Bone marrow (tissue), 2 donors: ENCODE measurements around the gene PRR5L.

ENCODE experiments used
- DNase-seq, 2 donors: peaks; one replicate each; lab custom pipeline; 2025; lab: John Stamatoyannopoulos, UW

The PRR5L gene

DNA sequence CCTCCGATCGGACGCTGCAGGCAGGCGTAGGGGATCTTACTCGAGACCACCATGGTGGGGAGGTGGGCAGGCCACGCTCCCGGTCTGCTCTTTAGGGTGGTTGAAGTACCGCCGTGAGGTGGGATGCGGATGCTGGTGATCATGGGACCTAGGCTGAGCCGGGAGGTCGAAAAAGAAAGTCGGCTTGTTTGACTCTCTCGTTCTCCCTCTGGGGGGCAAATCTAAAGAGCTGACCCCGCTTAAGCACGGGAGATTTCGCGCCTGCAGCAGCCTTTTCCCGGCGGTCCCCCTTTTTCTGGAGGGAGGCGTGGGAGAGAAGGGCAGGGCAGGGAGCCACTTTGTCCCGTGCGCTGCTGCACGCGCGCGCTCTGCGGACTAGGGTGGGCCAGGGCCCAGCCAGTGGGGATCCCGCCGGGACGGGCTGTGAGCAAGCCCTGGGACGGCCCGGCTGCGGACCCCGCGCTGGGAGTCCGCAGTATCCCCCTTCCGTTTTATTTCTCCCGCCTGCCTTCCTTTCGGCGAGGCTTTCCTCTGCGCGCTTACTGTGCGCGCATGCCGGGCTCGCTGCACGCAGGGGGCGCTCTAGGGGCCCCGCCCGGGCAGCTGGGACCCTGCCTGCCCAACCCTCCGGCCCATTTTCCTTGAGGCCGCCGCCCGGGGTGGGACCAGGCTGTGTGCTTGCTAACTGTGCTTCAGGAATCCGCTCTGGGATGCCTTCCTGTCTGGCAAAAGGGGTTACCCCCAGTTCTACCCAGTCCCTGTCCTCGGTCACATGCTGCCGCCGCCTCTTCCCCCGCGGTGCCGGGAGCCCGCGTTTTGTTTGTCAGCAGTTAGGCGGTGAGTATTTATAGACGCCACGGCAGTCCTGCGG is 81.0 kb downstream of the PRR5L start:
- peak in 1 of 2 donors; percentile 45 for DNase-seq

DNA sequence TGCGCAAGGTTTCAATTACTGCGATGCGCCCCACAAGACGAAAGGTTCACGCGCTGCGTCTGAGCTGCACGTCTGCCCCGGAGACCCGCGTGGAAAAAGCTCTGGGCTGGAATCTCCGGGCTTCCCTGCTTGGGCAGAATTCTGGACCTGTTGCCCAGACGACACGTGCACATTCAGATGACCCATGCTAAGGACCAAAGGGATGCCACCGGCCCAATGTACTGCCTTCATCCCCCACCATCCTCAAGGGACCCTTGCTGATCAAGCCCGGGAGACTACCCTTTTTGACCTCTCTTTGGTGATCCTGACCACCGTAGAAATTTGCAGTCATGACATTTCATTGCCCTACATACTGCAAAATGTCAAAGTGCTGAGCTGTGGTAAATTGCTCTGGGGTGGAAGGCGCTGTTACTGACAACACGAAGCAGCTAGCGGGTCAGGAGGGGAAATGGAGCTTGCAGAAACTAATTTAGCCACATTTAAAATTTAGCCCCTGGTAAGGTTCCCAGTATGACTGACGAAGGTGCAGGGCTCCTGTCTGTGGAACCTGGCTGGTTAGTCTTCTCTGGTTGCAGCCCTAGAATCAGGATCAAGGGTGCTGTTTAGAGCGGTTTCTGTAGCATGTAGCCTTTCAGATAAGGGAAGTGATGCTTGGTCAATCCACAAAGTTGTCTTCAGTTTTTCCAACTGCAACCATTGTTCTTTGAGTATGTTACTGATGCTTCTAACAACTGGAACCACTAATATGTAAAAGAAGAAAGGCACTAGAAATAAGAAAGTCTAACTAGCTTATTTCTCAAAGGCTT is 81.9 kb downstream of the PRR5L start:
- DNase-seq, result no peak

DNA sequence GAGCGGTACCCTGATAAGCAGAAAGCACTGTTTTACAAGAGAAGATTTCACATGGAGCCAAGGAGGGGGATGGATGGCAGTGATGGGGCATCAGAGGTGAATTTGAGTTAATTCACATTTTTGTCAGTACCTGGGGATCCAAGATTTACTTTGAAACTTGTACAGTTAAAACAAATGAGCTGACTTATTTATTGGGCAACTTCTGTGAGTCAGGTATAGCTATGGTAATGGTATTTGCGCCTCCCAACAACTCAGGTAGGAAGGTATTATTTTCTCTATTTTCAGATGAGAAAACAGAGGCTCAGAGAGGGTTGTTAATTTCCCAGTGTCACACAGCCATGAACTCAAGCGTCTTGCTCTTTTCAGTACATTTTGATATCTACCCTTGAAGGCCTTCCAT is 83.6 kb downstream of the PRR5L start:
- DNase-seq, result no peak

DNA sequence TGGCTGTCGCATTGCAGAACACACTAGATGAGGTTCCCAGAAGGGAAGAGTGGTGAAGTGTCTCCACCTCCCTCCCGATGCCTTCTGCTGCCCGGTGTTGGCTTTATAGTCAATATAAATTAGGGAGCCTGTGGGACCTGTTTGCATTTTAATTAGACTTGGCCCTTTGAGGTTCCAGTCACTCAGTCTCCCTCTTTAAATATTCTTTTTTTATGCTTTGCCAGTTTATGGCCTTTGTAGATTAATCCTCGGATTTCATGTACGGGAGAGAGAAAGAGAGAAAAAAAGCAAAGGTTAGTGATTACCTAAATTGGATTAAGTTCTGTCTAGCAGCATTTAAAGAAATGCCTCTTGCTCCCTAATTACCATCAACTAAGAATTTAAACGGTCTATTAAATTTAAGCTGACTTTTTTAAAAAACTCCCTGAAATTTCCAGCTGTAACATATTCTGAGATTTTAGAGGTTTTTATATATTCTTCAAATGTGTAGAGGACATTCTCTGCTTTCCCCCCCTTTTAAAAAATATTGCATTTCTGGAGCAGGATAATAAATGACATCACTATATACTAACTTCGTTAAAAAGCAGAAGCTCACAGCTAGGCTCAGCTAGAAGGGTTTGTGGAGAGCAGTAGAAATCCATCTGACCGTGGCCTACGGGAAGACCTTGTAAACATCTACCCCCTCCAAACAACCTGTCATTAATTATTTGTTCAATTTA is 84.4 kb downstream of the PRR5L start:
- DNase-seq, result no peak

DNA sequence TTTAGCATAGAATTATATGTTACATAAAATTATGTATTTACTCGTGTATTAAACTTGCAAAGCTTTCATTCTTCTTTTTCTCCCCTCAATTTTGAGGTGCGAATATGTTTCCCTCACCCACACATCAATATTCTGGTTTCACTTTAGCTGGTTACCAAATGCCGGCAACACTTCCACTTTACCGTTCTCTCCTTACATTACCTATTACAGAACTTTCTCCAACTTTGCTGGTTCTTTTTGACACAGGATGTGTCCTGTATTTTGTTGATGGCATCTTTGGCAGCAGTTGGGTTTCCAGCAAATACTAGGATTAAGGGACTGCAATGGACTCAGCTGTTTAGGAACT is 84.9 kb downstream of the PRR5L start:
- DNase-seq, result peak in 1 of 2 donors; percentile 42

DNA sequence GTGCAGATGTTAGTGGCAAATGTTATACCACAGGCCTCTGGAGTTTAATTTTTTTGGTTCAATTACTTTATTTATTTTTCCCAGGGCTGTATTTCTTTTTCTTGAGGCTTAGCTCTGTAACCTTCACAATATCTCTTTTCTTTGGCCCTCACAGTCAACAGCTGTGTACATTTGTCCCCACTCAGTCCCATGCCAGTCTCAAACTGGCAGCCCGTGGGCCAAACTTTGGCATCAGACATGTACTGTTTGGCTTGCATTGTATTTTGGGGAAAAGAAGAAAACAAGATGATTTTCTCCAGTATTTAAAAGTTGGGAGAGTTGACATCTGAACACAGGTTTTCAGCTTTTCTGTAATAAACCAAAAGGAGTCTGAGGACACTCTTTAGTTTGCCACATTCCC is 87.1 kb downstream of the PRR5L start:
- DNase-seq, result no peak

DNA sequence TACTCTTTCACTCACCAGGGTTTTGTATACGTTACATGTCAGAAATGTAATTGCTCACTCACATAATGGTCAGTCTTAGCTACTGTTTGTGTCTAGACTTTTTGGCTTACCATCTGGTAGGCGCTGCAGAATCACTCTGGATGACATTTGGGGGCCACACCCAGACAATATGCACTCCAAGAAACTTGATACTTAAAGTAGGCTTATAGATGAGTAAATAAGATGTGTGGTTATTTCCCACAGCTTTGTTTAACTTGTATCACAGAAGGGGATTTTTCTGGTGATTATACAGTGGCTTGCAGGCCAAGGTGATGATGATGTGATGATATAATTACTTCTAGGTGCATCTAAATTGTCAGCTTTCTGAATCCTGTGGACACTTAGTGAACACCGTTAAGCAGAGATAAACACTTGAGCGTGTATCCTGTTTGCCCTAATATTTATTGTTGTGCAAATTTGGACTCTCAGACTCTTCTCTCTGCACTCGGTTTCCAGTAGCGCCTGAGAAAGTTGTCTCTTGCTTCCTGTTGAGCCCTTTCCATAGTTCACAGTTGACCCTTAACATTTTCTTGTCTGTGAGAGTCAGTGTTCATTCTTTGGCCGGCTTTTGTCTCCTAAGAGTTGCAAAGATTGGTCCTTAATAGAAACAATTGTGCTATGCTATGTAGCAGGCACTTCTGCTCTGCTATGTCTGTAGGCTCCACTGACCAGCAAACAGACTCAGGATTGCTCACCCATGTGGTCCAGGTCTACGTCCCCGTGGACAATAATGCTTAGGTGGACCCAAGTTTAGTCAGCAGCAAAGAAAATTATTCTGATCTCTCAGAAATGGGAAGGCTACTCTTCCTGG is 89.3 kb downstream of the PRR5L start:
- no peak for DNase-seq

DNA sequence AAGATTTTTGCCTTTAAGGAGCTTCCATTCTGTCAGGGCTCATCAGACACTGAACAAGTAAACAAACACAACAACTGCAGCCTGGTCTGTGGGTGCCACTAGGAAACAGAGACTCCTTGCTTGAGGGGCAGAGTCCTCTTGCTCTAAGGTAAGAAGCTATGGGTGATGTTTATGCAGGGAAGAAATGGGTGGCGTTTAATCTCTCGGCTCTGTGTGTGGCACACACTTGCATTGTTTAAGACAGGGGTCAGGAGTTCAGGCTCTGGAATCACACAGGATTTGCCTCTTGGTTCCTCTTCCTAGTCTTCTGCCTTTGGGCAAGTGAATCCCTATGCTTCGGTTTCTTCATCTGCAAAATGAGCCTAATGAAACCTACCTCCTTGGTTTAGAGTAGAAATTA is 90.3 kb downstream of the PRR5L start:
- no peak for DNase-seq

DNA sequence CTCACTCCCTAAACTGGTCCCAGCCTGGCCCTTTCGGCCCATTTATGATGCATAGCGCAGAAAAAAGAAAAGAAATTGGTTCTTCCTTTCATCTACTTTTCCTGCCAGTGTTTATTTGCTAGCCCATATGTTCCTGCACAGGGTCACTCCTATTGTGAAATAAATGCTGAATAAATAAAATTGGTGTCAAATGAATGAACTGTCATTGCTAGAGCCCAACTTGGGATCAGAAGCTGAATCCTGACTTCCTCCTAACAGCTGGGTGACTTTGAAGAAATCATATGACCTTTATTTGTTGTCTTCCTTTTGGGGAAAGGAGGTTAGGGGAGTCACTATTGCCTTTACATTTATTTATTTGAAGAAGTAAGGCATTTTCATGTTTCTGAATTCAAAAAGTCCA is 92.0 kb downstream of the PRR5L start:
- DNase-seq, result no peak

DNA sequence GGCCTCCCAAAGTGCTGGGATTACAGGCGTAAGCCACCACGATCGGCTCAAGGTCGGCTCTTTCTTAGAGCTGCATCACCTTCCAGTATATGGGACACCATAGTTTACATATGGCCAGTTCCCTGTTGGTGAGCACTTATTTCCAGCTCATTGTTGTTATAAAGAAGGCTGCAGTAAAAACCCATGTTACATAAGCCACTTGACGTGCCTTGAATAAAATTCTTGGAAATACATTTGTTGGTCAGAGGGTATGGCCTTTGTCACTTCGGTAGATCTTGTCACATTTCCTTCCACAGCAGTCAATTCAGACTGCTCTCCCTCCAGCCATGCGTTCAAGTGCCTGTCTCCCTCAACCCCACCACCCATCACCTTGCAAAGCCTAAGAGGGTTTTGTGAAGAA is 92.9 kb downstream of the PRR5L start:
- no peak for DNase-seq

DNA sequence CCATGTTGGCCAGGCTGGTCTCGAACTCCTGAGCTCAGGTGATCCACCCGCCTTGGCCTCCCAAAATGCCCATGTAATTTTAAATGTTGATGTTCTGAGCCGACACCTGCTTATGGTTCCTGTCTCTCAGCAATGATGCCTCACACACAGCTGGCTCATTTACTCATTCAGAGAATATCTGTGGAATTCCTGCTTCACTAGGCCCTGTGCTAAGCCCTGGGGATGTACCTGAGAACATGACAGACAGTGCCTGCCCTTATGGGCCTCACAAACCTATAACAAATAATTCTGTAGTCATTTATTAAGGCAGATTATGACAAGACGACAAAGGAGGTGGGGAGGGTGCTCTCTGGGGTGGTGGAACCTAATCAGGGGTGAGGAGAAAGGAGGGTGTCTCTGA is 93.7 kb downstream of the PRR5L start:
- DNase-seq, result no peak

DNA sequence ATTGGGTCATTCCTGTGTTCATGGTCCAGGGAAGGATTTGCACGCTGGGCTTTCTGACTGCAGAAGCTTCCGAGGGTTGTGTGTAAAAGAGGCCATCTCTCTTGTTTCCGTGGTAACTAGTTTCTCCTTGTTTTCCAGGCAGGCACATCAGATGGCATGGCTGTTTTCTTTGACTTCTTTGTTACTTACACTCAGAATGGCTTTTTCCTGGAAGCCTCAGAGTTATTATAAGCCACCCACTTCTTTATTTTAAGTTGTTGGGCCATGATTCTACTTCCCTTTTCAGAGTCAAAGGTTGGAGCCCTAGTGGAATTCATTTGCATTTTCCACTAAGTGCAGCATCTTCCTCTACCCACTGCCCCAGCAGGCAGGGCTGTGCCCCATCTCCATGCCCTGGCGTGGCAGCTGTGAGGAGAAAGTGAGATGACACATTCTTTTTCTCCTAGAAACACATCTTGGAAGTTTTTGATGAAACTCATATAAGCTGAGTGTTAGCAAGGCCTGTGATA is 94.9 kb downstream of the PRR5L start:
- peak; percentile 15 to 85 for DNase-seq

DNA sequence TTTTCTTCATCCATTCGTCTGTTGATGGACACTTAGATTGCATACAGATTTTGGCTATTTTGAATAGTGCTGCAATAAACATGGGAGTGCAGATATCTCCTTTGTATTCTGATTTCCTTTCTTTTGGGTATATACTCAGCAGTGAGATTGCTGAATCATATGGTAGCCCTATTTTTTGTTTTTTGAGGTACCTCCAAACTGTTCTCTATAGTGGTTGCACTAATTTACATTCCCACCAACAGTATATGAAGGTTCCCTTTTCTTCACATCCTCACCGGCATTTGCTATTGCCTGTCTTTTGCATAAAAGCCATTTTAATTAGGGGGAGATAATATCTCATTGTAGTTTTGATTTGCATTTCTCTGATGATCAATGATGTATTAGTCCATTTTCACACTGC is 96.1 kb downstream of the PRR5L start:
- peak in 1 of 2 donors; percentile 68 for DNase-seq

DNA sequence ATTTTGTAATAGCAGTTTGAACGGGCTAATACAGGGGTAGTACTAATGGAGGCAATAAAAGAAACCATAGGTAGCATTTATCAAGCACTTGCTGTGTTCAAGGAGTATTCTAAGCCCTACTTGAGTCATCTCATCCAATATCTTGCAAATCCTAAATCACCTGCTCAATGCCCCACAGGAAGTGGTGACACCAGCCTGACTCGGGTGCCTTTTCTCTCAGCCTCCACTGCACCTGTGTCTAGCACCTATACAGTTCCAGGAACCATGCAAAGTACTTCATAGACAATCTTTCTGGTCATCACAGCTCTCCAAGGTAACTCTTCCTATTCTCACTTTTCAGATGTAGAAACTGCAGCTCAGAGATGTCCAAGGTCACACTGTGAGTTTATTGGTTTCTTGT is 98.0 kb downstream of the PRR5L start:
- no peak for DNase-seq

DNA sequence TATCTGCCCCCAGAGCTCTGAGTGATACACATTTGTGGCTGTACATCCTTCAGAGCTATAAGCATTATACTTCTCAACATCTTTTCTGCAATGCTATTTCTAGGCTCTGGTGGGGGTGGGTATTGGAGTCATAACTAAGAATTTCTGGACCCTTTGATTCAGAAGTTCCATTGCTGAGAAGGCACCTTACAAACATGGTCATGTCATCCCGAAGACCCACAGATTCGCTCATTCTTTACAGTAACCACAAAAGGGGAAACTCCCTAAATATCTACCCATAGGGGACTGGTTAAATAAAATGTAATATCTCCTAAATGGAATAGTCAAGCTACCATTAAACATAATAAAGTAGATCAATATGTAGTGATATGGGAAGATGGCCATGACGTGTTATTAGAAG is 98.8 kb downstream of the PRR5L start:
- DNase-seq, result no peak

DNA sequence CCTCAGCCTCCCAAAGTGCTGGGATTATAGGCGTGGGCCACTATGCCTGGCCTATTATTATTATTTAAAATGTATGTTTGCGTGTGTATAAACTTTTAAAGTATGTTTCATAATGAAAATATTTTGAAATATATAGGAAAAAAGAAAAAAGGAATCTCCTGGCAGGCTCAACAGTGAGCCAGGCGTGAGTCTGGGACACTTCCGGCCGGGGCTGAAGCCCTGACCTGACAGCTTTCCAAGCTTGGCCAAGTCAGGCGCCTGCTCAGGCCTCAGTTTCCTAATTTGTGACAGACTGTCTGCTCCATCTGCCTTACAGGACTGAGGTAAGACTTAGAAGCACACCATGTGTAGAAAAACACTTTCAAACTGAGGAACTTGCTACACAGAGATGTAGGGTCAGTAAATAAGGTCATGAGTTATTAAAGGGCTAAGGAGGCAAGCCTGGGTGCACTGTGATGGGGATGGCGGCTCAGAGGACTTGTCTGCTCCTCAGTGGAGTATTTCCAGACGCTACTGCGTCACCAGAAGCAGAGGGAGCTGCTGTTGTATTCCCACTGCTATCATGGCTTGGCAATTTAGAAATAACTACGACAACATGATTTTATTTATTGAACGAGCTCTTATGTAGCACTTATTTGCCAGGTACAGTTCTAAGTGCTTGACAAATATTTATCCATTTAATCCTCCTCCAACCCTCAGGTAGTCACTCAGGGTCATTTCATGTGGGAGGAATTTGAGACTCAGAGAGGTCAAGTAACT is 100.1 kb downstream of the PRR5L start:
- no peak for DNase-seq

DNA sequence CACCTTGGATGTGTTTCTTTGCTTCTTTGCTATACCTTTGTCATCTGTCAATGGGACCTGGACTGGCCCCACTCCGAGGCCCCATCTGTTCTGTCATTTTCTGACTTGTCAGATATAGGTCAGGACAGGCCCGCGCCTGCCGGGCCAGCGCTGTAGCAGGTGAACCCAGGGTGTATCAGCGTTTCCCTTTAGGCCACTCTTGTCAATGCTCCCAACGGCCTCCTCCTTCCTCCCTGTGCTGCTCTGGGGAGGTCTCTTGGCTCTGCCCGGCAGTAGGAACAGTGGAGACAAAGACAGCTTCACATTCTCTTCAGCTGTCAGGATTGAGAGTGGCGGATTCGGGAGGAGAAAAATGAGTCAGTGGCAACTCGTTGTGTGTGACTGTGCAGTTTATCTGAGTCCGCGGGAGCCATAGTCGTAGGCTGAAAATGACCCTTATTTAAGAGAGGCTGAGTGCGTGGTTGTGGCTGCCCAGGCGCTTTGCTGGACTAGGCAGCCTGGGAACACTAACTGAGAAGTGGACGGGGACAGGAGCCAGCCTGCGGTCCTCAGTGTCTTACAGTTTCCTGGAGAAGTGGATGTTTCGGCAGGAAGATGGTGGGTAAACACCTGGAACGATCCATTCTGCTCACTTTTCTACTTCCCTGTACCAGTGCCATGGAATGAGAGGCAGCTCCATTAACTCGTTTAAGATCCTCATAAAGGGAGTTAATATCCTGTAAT is 102.3 kb downstream of the PRR5L start:
- DNase-seq, result no peak

DNA sequence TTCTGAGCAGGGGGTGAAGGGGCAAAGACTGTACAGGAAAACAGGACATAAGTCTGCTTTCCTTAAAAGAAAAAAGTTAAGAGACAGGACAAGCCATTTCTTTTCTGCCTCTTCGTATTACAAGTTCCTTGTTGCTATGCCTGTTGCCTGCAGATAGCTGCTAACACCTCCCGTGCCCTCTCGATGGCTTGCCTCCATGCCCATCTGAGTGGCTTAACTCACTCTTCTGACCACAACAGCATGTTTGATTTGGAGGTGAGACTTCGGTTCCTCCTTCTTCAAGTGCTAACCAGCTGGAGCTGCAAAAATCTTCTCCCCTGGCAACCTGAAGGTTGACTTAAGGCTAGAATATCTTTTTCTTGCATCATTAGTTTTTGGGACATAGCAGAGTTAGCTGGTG is 103.1 kb downstream of the PRR5L start:
- no peak for DNase-seq

DNA sequence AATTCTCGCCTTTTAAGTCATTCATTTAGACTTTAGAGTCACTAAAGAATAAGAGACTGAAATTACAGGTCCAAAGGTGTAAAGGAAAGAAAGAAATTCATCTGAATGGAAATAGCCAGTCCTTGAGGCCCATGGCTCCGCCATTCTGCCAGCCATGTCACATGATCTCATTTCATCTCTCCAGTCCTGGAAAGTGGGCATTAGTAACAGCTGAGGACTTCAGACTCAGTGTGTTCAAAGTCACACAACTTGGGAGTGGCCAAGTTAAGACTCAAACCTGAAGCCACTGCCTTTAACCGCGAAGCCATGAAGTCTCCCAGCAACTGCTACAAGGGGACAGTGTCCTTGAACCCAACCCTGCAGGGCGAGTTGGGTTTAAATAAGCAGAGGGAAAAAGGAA is 103.7 kb downstream of the PRR5L start:
- no peak for DNase-seq

DNA sequence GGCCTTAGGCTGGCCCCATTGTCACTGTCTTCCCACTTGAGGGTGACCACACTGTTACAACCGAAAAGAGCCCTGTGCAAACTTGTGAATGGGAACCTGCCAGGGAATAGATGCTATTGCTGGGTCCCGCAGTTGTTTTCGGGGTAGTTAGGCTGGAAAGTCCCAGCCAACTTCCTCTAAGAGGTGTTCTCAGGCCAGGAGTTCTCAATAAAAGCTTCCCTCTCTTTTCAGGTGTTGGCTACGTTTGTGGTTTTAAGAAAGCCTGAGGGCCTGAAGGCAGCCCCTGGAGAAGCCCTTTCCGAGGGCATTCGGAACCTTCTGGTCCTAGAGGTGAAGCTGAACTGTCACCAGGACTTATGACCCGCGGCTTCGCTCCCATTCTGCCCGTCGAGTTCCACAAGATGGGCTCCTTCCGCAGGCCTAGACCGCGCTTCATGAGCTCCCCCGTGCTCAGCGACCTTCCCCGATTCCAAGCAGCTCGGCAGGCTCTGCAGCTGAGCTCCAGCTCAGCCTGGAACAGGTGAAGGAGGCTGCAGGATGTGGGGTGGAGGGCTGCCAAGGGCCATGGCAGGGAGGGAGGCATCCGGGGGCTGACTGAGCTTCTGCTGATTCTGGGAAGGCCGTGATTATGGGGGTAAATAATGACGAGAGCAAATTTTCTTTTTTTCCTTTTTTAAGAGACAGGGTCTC is 104.8 kb downstream of the PRR5L start:
- peak in 1 of 2 donors; percentile 44 for DNase-seq
